CD4-positive, alpha-beta memory T cell (primary cell): ENCODE data around the gene COL8A2. TPM values are rescaled to one million over a fixed set of nuclear protein-coding genes. Genes with fewer than 3 reads are reported as not detected.

ENCODE experiments used
- CTCF ChIA-PET: fragments of 350-600 bp; sonication (Branson Sonifier 250); formaldehyde crosslinking; loops from one replicate; lab custom pipeline; 2021; ENCODE audit warnings: inconsistent platforms; ENCODE audit not compliant: partially characterized antibody; lab: Charles Lee
- POLR2A ChIA-PET: fragments of 350-600 bp; sonication (Branson Sonifier 250); formaldehyde crosslinking; loops from one replicate; lab custom pipeline; 2021; ENCODE audit not compliant: partially characterized antibody; lab: Charles Lee
- DNase-seq, 5 donors: peaks; one replicate each; pipeline versions ENCODE4 v3.0.0 to v3.0.0-alpha.2; 2020 to 2022; ENCODE audit warnings: mixed read lengths in 1 of 5
- H3K27ac ChIP-seq: one replicate; pipeline ENCODE4 v1.7.0; 2013; ENCODE audit warnings: low read depth, low read length
- H3K27me3 ChIP-seq: 2 replicates; pipeline ENCODE4 v1.7.0; 2013; ENCODE audit warnings: mild to moderate bottlenecking, low read length, moderate library complexity; ENCODE audit not compliant: insufficient read depth
- H3K36me3 ChIP-seq: 2 replicates; pipeline ENCODE4 v1.7.0; 2013; ENCODE audit warnings: mild to moderate bottlenecking, low read length, moderate library complexity; ENCODE audit not compliant: insufficient read depth
- H3K4me1 ChIP-seq: 2 replicates; pipeline ENCODE4 v1.7.0; 2013; ENCODE audit warnings: mild to moderate bottlenecking, low read length, moderate library complexity; ENCODE audit not compliant: insufficient read depth
- H3K4me3 ChIP-seq, 2 donors: one replicate each; pipeline ENCODE4 v1.7.0; 2013; ENCODE audit warnings: low read length in 2 of 2, mild to moderate bottlenecking in 1 of 2
- H3K9me3 ChIP-seq, 2 donors: one replicate each; pipeline ENCODE4 v1.7.0; 2013; ENCODE audit warnings: low read length in 2 of 2, control low read depth in 1 of 2; ENCODE audit not compliant: control insufficient read depth in 1 of 2
- H3K27ac Mint-ChIP-seq, 7 donors: one replicate each; pipeline ENCODE4 v1.8.0; 2020 to 2021; ENCODE audit warnings: mixed read lengths in 7 of 7, mild to moderate bottlenecking in 6 of 7, inconsistent platforms in 3 of 7, moderate library complexity in 3 of 7
- H3K27me3 Mint-ChIP-seq, 2 donors: one replicate each; pipeline ENCODE4 v1.8.0; 2020 to 2021; ENCODE audit warnings: mixed read lengths in 2 of 2
- H3K36me3 Mint-ChIP-seq, 2 donors: one replicate each; pipeline ENCODE4 v1.8.0; 2020 to 2021; ENCODE audit warnings: mixed read lengths in 2 of 2, inconsistent platforms in 1 of 2, mild to moderate bottlenecking in 1 of 2
- H3K4me1 Mint-ChIP-seq, 4 donors: one replicate each; pipeline ENCODE4 v1.8.0; 2020 to 2021; ENCODE audit warnings: mixed read lengths in 4 of 4, mild to moderate bottlenecking in 1 of 4
- H3K4me3 Mint-ChIP-seq, 8 donors: one replicate each; pipeline ENCODE4 v1.8.0; 2020 to 2021; ENCODE audit warnings: mixed read lengths in 8 of 8, mild to moderate bottlenecking in 7 of 8, moderate library complexity in 6 of 8, inconsistent platforms in 3 of 8
- H3K9me3 Mint-ChIP-seq, 8 donors: one replicate each; pipeline ENCODE4 v1.8.0; 2020 to 2021; ENCODE audit warnings: mixed read lengths in 8 of 8, mild to moderate bottlenecking in 5 of 8, inconsistent platforms in 3 of 8, moderate library complexity in 1 of 8
- intact Hi-C: fragments of 100-400 bp; cut with micrococcal nuclease; formaldehyde crosslinking; loops from one replicate; pipeline ENCODE4 v1.15.1; 2023
- polyA plus RNA-seq, 2 donors: library from polyadenylated mRNA; unstranded; fragments of 300-500 nt; fragmentation: Illumina TruSeq; gene quantifications; one replicate each; pipeline ENCODE4 v1.2.3, GENCODE V29; 2021
- total RNA-seq, 2 experiments: library from RNA; stranded (reverse); gene quantifications; one replicate each; pipeline ENCODE4 v1.2.3, GENCODE V29; 2021

The COL8A2 gene
- total and polyA plus RNA-seq, 4 experiments from 2014 or later, result 0.25 to 0.26 TPM; not detected in 2

DNA sequence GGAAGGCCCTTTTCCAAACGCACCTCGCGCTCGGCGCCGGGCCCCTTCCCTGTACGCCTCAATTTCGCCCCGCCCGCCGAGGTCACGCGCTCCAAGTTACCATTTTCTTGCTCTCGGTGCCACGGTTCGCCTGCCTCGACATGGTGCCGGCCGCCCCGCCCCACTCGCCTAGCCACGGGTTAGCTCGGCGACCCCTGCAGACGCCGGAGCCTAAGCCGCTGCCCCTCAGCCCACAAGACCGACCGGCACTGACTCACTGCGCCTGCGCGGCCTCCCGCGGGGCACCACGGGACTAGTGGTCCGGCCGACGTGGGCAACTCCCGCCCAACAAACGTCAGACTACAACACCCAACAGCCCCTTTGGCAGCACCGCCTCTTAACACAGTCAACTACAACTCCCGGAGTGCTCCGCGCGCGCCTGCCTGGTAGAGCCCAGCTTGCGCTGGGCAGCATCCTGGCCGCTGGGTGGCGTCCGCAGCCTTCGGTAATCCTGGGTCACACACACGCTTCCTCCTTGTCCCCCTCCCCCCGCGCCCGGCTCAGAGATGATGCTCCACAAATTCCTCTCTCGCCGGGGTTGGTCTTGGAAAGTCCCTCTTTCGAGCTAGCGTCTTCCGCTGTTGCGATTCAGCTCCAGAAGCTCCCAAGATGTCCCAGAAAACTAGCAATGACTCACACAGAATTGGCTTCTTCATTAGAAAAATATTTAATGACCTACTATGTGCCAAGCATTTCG, 24.4 kb upstream of the COL8A2 start, which contains the start of gene TRAPPC3:
TRAPPC3 (minus strand) TSS at position 250 of the 736 bp plus-strand sequence; CDS start at position 142, 108 bp downstream.
- no peaks in the 10 kb centered on the region for H3K27me3 ChIP-seq
- Mint-ChIP-seq H3K9me3 (no peaks in the 10 kb centered on the region), H3K27me3 (no peaks in the 10 kb centered on the region), H3K4me3 (peak within 1 kb of the TSS; percentile 95 to 100 (median 98)), H3K27ac (peak within 1 kb of the TSS; percentile 94 to 100 (median 99)), H3K4me1 (peaks cover 46 to 84% (median 63%) of the 10 kb centered on the region in 4 donors), H3K36me3 (peaks cover 0 to 19% of the 10 kb centered on the region in 2 donors)
- peak; percentile 99 to 100 (median 99) for DNase-seq
- ChIA-PET POLR2A (interaction anchor here (0.6 to 10.1 kb wide), 22 partner anchors 12 to 237 kb away, joined by 3 to 251 read pairs (median 6); partner anchors contain the start of genes ADPRS, AGO3, SH3D21 and THRAP3), CTCF (interaction anchor here (0.5 to 10.0 kb wide), 29 partner anchors 11 to 275 kb away, joined by 3 to 348 read pairs (median 4); partner anchors contain the start of genes SH3D21 and THRAP3)
- H3K36me3 ChIP-seq, result no peaks in the 10 kb centered on the region
- no peaks in the 10 kb centered on the region for H3K9me3 ChIP-seq
- H3K27ac ChIP-seq, result peak within 1 kb of the TSS; percentile 88
- peaks cover 68% of the 10 kb centered on the region for H3K4me1 ChIP-seq
- intact Hi-C loops, result loop anchor here (1.0 to 2.0 kb wide), 9 partner anchors 12 to 315 kb away; partner anchors contain the start of genes ADPRS, AGO3, MRPS15 and THRAP3
- H3K4me3 ChIP-seq, result peak within 1 kb of the TSS; percentile 70 to 98

DNA sequence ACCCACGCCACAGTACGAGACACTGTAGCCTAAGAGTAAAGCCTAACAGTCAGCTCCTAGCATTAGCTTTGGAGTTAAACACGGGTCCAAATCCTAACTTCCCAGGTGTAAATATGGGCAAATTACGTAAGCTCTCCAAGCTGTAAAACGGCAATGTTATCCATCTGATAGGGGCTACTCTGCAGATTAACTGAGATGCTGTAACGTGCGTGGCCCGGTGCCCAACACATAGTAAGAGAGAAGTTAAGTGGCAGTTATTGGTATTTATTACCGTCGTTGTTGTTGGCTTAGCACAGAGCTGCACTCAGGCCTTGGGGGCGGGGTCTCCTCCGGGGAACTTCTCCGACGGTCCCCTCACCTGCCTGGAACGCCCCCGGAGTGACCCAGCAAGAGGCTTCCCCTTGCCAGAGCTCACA, 23.8 kb upstream of the COL8A2 start:
- ChIA-PET CTCF (interaction anchor here (0.7 to 10.0 kb wide), 23 partner anchors 11 to 271 kb away, joined by 3 to 348 read pairs (median 5); partner anchors contain the start of genes SH3D21 and THRAP3), POLR2A (interaction anchor here (0.7 to 10.1 kb wide), 18 partner anchors 13 to 238 kb away, joined by 3 to 251 read pairs (median 7); partner anchors contain the start of genes ADPRS, AGO3, SH3D21 and THRAP3)
- DNase-seq, result no peak
- H3K36me3 Mint-ChIP-seq, result peaks cover 0 to 19% of the 10 kb centered on the region in 2 donors
- peaks cover 64% of the 10 kb centered on the region for H3K4me1 ChIP-seq
- no peaks in the 10 kb centered on the region for H3K27me3 ChIP-seq
- intact Hi-C loops, result loop anchor here (1.0 to 2.0 kb wide), 9 partner anchors 12 to 315 kb away; partner anchors contain the start of genes ADPRS, AGO3, MRPS15 and THRAP3
- H3K4me1 Mint-ChIP-seq, result peaks cover 44 to 81% (median 60%) of the 10 kb centered on the region in 4 donors
- peak overlapping the region; percentile 88 for H3K27ac ChIP-seq
- H3K36me3 ChIP-seq, result no peaks in the 10 kb centered on the region
- peak overlapping the region; percentile 94 to 100 (median 99) for H3K27ac Mint-ChIP-seq
- peak overlapping the region; percentile 95 to 100 (median 98) for H3K4me3 Mint-ChIP-seq
- H3K4me3 ChIP-seq, result peak overlapping the region; percentile 70 to 98
- no peaks in the 10 kb centered on the region for H3K27me3 Mint-ChIP-seq
- H3K9me3 ChIP-seq, result no peaks in the 10 kb centered on the region
- H3K9me3 Mint-ChIP-seq, result no peaks in the 10 kb centered on the region

DNA sequence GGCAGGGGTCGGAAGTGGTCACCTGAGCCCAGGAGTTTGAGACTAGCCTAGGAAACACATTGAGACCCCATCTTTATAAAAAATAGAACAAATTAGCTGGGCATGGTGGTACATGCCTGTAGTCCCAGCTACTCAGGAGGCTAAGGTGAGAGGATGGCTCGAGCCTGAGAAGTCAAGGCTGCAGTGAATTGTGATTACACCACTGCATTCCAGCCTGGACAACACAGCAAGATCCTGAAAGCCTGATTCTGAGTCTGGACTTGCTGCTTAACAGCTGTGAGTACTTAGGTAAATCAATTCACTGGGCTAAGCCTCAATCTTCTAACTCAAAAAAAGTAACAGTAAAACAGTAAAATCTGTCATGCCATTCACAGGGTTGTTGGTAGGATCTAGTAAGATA, 19.4 kb upstream of the COL8A2 start:
- Mint-ChIP-seq H3K27ac (peak overlapping the region in 2 of 7 donors; percentile 36 to 37), H3K4me3 (no peak overlapping the region), H3K36me3 (peaks cover 6 to 35% of the 10 kb centered on the region in 2 donors), H3K4me1 (peaks cover 33 to 72% (median 42%) of the 10 kb centered on the region in 4 donors), H3K9me3 (no peaks in the 10 kb centered on the region), H3K27me3 (no peaks in the 10 kb centered on the region)
- ChIA-PET CTCF (interaction anchor here (1.2 to 3.6 kb wide), 3 partner anchors 9 to 44 kb away, joined by 3 to 20 read pairs (median 11); no protein-coding TSS in a partner anchor), POLR2A (interaction anchor here (0.6 kb wide), 1 partner anchor 39 kb away, joined by 4 read pairs; no protein-coding TSS in a partner anchor)
- Histone ChIP-seq H3K27me3 (no peaks in the 10 kb centered on the region), H3K4me3 (no peak overlapping the region), H3K9me3 (no peaks in the 10 kb centered on the region), H3K4me1 (peaks cover 30% of the 10 kb centered on the region), H3K27ac (no peak overlapping the region), H3K36me3 (peaks cover 7% of the 10 kb centered on the region)
- DNase-seq, result no peak
- intact Hi-C loops, result no loop called here

DNA sequence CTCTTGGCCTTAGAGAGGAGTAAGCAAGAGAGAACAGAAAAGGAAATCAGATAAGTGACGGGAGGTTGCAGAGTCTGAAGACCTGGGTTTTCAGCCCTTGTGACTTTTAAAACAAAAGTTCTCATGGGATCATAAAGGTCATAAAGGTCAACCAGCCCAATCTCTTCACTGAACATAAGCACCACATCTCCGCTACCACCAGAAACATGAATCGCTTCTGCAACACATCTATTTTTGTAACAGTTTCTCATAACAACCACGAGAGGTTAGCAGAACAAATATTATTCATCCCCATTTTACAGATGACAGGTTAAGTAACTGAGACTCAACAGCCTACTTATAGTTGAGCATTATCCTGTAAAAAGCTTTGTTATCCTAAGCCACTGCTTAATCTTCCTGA, 18.4 kb upstream of the COL8A2 start:
- peaks cover 8 to 34% of the 10 kb centered on the region in 2 donors for H3K36me3 Mint-ChIP-seq
- intact Hi-C loops, result no loop called here
- no peak overlapping the region for H3K27ac ChIP-seq
- H3K4me1 Mint-ChIP-seq, result peaks cover 28 to 62% (median 35%) of the 10 kb centered on the region in 4 donors
- ChIA-PET POLR2A (no interaction called here), CTCF (interaction anchor here (0.6 kb wide), 1 partner anchor 1884 kb away, joined by 4 read pairs; no protein-coding TSS in a partner anchor)
- DNase-seq, result no peak
- no peak overlapping the region for H3K4me3 Mint-ChIP-seq
- peak overlapping the region in 3 of 7 donors; percentile 8 to 63 (median 14) for H3K27ac Mint-ChIP-seq
- H3K36me3 ChIP-seq, result peaks cover 12% of the 10 kb centered on the region
- H3K27me3 Mint-ChIP-seq, result no peaks in the 10 kb centered on the region
- no peak overlapping the region for H3K4me3 ChIP-seq
- H3K9me3 Mint-ChIP-seq, result no peaks in the 10 kb centered on the region
- H3K27me3 ChIP-seq, result no peaks in the 10 kb centered on the region
- peaks cover 25% of the 10 kb centered on the region for H3K4me1 ChIP-seq
- H3K9me3 ChIP-seq, result no peaks in the 10 kb centered on the region

DNA sequence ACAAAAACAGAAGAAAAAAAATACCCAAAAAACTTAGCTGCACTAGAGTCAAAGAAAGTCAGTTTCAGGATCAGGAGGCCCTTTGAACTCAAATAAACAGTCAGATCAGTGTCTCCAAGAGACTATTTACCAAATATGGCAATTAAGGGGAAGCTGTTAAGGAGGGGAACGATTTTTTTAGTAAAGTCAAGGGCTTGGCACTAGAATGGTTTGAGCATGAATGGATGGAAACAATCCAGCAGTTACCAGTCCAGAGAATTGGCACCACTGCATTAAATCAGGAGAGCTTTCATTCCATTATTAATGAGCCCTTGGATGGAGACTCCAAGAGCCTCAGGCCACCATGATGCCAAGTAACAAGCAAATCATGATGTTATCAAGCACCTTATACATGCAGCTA, 17.1 kb upstream of the COL8A2 start:
- peaks cover 17 to 42% of the 10 kb centered on the region in 2 donors for H3K36me3 Mint-ChIP-seq
- intact Hi-C loops, result no loop called here
- H3K27me3 Mint-ChIP-seq, result no peaks in the 10 kb centered on the region
- CTCF ChIA-PET, result interaction anchor here (0.8 kb wide), 1 partner anchor 46 kb away, joined by 4 read pairs; no protein-coding TSS in a partner anchor
- peaks cover 23 to 49% (median 27%) of the 10 kb centered on the region in 4 donors for H3K4me1 Mint-ChIP-seq
- peaks cover 25% of the 10 kb centered on the region for H3K36me3 ChIP-seq
- no peak for DNase-seq
- no peaks in the 10 kb centered on the region for H3K9me3 ChIP-seq
- no peak overlapping the region for H3K4me3 ChIP-seq
- H3K9me3 Mint-ChIP-seq, result no peaks in the 10 kb centered on the region
- H3K4me1 ChIP-seq, result peaks cover 12% of the 10 kb centered on the region
- POLR2A ChIA-PET, result no interaction called here
- H3K4me3 Mint-ChIP-seq, result no peak overlapping the region
- no peak overlapping the region for H3K27ac ChIP-seq
- H3K27ac Mint-ChIP-seq, result peak overlapping the region in 5 of 7 donors; percentile 2 to 82 (median 56)
- no peaks in the 10 kb centered on the region for H3K27me3 ChIP-seq

DNA sequence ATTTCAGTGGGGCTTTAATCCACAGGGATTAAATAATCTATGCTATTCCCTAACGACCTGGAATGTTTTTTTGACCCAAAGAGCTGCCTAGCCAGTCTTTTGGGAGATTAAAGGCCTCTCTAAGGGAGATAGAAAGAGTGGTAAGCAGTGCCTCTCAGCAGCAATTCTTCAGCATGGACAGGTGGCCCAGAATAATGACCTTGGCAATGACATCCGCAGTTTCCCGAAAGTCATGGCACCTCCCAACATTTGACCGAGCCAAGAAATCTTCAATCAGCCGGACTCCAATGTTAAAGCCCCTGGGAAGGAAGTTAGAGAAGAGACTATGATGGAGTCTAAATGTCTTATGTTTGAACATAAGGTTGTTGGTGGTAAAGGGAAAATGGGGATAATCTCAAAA, 14.5 kb upstream of the COL8A2 start:
- intact Hi-C loops, result no loop called here
- DNase-seq, result no peak
- peaks cover 26 to 50% of the 10 kb centered on the region in 2 donors for H3K36me3 Mint-ChIP-seq
- no peaks in the 10 kb centered on the region for H3K9me3 ChIP-seq
- no peaks in the 10 kb centered on the region for H3K27me3 ChIP-seq
- peak overlapping the region in 2 of 7 donors; percentile 19 to 42 for H3K27ac Mint-ChIP-seq
- no peak overlapping the region for H3K4me3 Mint-ChIP-seq
- no peak overlapping the region for H3K4me3 ChIP-seq
- ChIA-PET CTCF (interaction anchor here (1.3 kb wide), 1 partner anchor 146 kb away, joined by 3 read pairs; no protein-coding TSS in a partner anchor), POLR2A (no interaction called here)
- peaks cover 16 to 38% (median 22%) of the 10 kb centered on the region in 4 donors for H3K4me1 Mint-ChIP-seq
- H3K27ac ChIP-seq, result no peak overlapping the region
- no peaks in the 10 kb centered on the region for H3K9me3 Mint-ChIP-seq
- H3K36me3 ChIP-seq, result peaks cover 36% of the 10 kb centered on the region
- H3K4me1 ChIP-seq, result peaks cover 6% of the 10 kb centered on the region
- H3K27me3 Mint-ChIP-seq, result no peaks in the 10 kb centered on the region
